Left hindlimb (tissue), 1 donor: ENCODE data around the gene HSH2D.
"Not testable (repeated sequence)": the region's sequence is repeated elsewhere in the genome, so short reads cannot be mapped to it uniquely, and the experiment has no call there.

Source experiments
- DNase-seq: peaks from one replicate; pipeline ENCODE4 v3.0.0-alpha.2; 2018

Gene HSH2D

GRCh38 chr19:16143399-16144215 is at the start of gene HSH2D:
TSS of gene HSH2D (plus strand) at chr19:16143685. CDS start at chr19:16148751, 5,066 bp downstream.
- DNase-seq: no peak

GRCh38 chr19:16094360-16095070 is 49.0 kb upstream of the HSH2D start:
- no peak for DNase-seq

- DNase-seq: no peak
Observed at GRCh38 chr19:16095071-16095571, 48.4 kb upstream of the HSH2D start.

- DNase-seq: no peak
Observed at GRCh38 chr19:16096280-16096855, 47.1 kb upstream of the HSH2D start.

- no peak for DNase-seq
Observed at GRCh38 chr19:16098416-16098768, 45.1 kb upstream of the HSH2D start.

GRCh38 chr19:16098821-16099220 is 44.7 kb upstream of the HSH2D start:
- no peak for DNase-seq

- DNase-seq: not testable (repeated sequence)
Observed at GRCh38 chr19:16099314-16099965, 44.0 kb upstream of the HSH2D start.

- DNase-seq: no peak
Observed at GRCh38 chr19:16100524-16100923, 43.0 kb upstream of the HSH2D start.

GRCh38 chr19:16104722-16105121 is 38.8 kb upstream of the HSH2D start:
- no peak for DNase-seq

GRCh38 chr19:16106121-16106520 is 37.4 kb upstream of the HSH2D start:
- DNase-seq: no peak

- DNase-seq: peak; percentile 100
Observed at GRCh38 chr19:16111160-16111908, 32.2 kb upstream of the HSH2D start, which contains the start of gene RAB8A. TSS of gene RAB8A (plus strand) at chr19:16111889. CDS start at chr19:16111902, 13 bp downstream.

GRCh38 chr19:16111909-16112752 is 31.4 kb upstream of the HSH2D start:
- no peak for DNase-seq

GRCh38 chr19:16112778-16113177 is 30.7 kb upstream of the HSH2D start:
- no peak for DNase-seq

- DNase-seq: no peak
Observed at GRCh38 chr19:16113727-16114126, 29.8 kb upstream of the HSH2D start.

GRCh38 chr19:16115301-16116039 is 28.0 kb upstream of the HSH2D start:
- DNase-seq: no peak

- DNase-seq: no peak
Observed at GRCh38 chr19:16116067-16116466, 27.4 kb upstream of the HSH2D start.

GRCh38 chr19:16117594-16118033 is 25.9 kb upstream of the HSH2D start:
- no peak for DNase-seq

- no peak for DNase-seq
Observed at GRCh38 chr19:16118489-16119033, 24.9 kb upstream of the HSH2D start.

GRCh38 chr19:16119075-16119857 is 24.2 kb upstream of the HSH2D start:
- DNase-seq: not testable (repeated sequence)
